CD14-positive monocyte (primary cell): Measurements from ENCODE around the gene SGK2. TPM values are rescaled to one million over a fixed set of nuclear protein-coding genes. Genes with fewer than 3 reads are reported as not detected.

Source experiments
- DNase-seq, 3 donors: peaks; one replicate each; pipeline ENCODE4 v3.0.0-alpha.2; 2011 to 2022
- H2AFZ ChIP-seq: 2 replicates; pipeline ENCODE4 v1.6.0; 2012; ENCODE audit warnings: mild to moderate bottlenecking, low read depth, low read length, inconsistent platforms; ENCODE audit not compliant: insufficient read depth, poor library complexity, severe bottlenecking
- H3K27ac ChIP-seq, 2 donors: 1 replicate in 1 of 2; 2 replicates in 1 of 2; pipeline ENCODE4 v1.5.1; 2012 to 2013; ENCODE audit warnings: low read length in 2 of 2, control low read depth in 1 of 2, inconsistent platforms in 1 of 2, low read depth in 1 of 2, mild to moderate bottlenecking in 1 of 2
- H3K27me3 ChIP-seq, 2 donors: one replicate each; pipeline versions ENCODE4 v1.6.0 to v1.6.1; 2011 to 2013; ENCODE audit warnings: low read length in 2 of 2; ENCODE audit not compliant: control insufficient read depth in 2 of 2, insufficient read depth in 2 of 2
- H3K36me3 ChIP-seq, 2 donors: replicated peaks in 1 of 2; 1 replicate in 1 of 2; 2 replicates in 1 of 2; pipeline versions ENCODE4 v1.5.1 to v1.6.1; 2012 to 2013; ENCODE audit warnings: low read length in 2 of 2, control low read depth in 1 of 2, inconsistent platforms in 1 of 2, mild to moderate bottlenecking in 1 of 2; ENCODE audit not compliant: insufficient read depth in 2 of 2, control insufficient read depth in 1 of 2
- H3K4me1 ChIP-seq, 2 donors: 1 replicate in 1 of 2; 2 replicates in 1 of 2; pipeline versions ENCODE4 v1.5.1 to v1.6.1; 2012 to 2013; ENCODE audit warnings: low read length in 2 of 2, control low read depth in 1 of 2, inconsistent platforms in 1 of 2, mild to moderate bottlenecking in 1 of 2, moderate library complexity in 1 of 2; ENCODE audit not compliant: insufficient read depth in 2 of 2, control insufficient read depth in 1 of 2
- H3K4me2 ChIP-seq: replicated peaks from 2 replicates; pipeline ENCODE3; 2012; ENCODE audit warnings: low read length, moderate library complexity, mild to moderate bottlenecking; ENCODE audit not compliant: poor library complexity, severe bottlenecking; ENCODE audit errors: extremely low read depth
- H3K4me3 ChIP-seq, 3 experiments: fragments of 200-600 bp in 1 of 3; sonication (generic) in 1 of 3; replicated peaks in 1 of 3; 1 replicate in 2 of 3; 2 replicates in 1 of 3; pipeline ENCODE4 v1.5.1; 2011 to 2013; ENCODE audit warnings: low read length in 3 of 3, mild to moderate bottlenecking in 3 of 3, control low read depth in 2 of 3, low read depth in 2 of 3, inconsistent platforms in 1 of 3, moderate library complexity in 1 of 3
- H3K79me2 ChIP-seq: 2 replicates; pipeline ENCODE4 v1.6.0; 2012; ENCODE audit warnings: mild to moderate bottlenecking, control low read depth, inconsistent platforms, low read length, moderate library complexity; ENCODE audit not compliant: insufficient read depth
- H3K9ac ChIP-seq: 2 replicates; pipeline ENCODE4 v1.6.0; 2017; ENCODE audit warnings: low read length, mild to moderate bottlenecking; ENCODE audit not compliant: insufficient read depth, poor library complexity, severe bottlenecking
- H3K9me3 ChIP-seq, 2 donors: replicated peaks in 1 of 2; 1 replicate in 1 of 2; 2 replicates in 1 of 2; pipeline versions ENCODE4 v1.5.1 to v1.6.1; 2012 to 2013; ENCODE audit warnings: low read length in 2 of 2, control low read depth in 1 of 2; ENCODE audit not compliant: control insufficient read depth in 1 of 2, insufficient read depth in 1 of 2
- H4K20me1 ChIP-seq: 2 replicates; pipeline ENCODE4 v1.6.0; 2012; ENCODE audit warnings: mild to moderate bottlenecking, low read length, control low read depth, moderate library complexity; ENCODE audit not compliant: insufficient read depth
- H3K27ac Mint-ChIP-seq, 7 donors: one replicate each; pipeline ENCODE4 v1.8.0; 2020; ENCODE audit warnings: mild to moderate bottlenecking in 7 of 7, mixed read lengths in 7 of 7, moderate library complexity in 6 of 7, inconsistent platforms in 2 of 7
- H3K27me3 Mint-ChIP-seq, 3 donors: one replicate each; pipeline ENCODE4 v1.8.0; 2021 to 2022; ENCODE audit warnings: low read depth in 3 of 3, mild to moderate bottlenecking in 3 of 3, mixed read lengths in 3 of 3, moderate library complexity in 3 of 3, inconsistent platforms in 1 of 3
- H3K36me3 Mint-ChIP-seq, 2 donors: one replicate each; pipeline ENCODE4 v1.8.0; 2020; ENCODE audit warnings: mixed read lengths in 2 of 2, inconsistent platforms in 1 of 2, mild to moderate bottlenecking in 1 of 2
- H3K4me1 Mint-ChIP-seq: one replicate; pipeline ENCODE4 v1.8.0; 2020; ENCODE audit warnings: mild to moderate bottlenecking, mixed read lengths
- H3K4me3 Mint-ChIP-seq, 2 donors: one replicate each; pipeline ENCODE4 v1.8.0; 2020; ENCODE audit warnings: mild to moderate bottlenecking in 2 of 2, mixed read lengths in 2 of 2, moderate library complexity in 1 of 2
- H3K9me3 Mint-ChIP-seq, 7 donors: one replicate each; pipeline ENCODE4 v1.8.0; 2020 to 2022; ENCODE audit warnings: mixed read lengths in 7 of 7, mild to moderate bottlenecking in 6 of 7, moderate library complexity in 6 of 7, inconsistent platforms in 2 of 7
- WGBS: methylation state at CpG from one replicate; pipeline ENCODE4 v1.1.5; 2013; ENCODE audit warnings: missing lambda C conversion rate; ENCODE audit not compliant: insufficient coverage; 5-methylcytosine and 5-hydroxymethylcytosine counted together
- intact Hi-C, 2 donors: fragments of 100-400 bp; cut with micrococcal nuclease; formaldehyde crosslinking; loops; one replicate each; pipeline versions ENCODE4 v1.15.0 to v1.15.1; 2023
- polyA plus RNA-seq, 3 donors: library from polyadenylated mRNA; depleted of rRNA in 1 of 3; unstranded in 2 of 3; stranded (reverse) in 1 of 3; fragments of 300-500 nt in 2 of 3; fragments of >200 nt in 1 of 3; fragmentation: Illumina TruSeq in 2 of 3; gene quantifications; 1 replicate in 2 of 3; 2 replicates in 1 of 3; pipeline ENCODE4 v1.2.3, GENCODE V29; 2012 to 2021
- TF ChIP-seq, protein P1 (sequence below): fragments of 200-600 bp; IDR thresholded peaks from one replicate; pipeline ENCODE4 v1.8.0; 2022; ENCODE audit warnings: antibody characterized with exemption, mild to moderate bottlenecking

Gene SGK2
- polyA plus RNA-seq, 3 donors, result 0.17 TPM; not detected in 2

DNA sequence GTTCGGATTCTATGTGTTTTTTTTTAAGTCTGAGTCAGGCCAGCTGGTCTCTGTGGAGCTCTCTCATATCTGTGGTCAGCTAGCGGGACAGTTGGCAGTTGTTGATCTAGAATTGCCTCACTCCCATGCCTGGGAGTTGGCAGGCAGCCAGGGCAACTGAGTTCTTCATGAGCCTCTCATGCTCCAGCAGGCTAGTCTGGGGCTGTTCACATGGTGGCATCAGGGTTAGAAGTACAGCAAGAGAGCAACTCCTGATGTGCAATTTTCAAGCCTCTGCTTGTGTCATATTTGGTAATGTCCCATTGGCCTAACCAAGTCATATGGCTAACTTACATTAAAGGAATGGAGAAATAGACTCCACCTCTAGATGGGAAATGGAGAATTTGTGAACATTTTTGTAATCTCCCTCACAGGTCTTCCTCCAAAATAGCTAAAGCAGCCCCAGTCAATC, 25.2 kb downstream of the SGK2 start:
- WGBS, result 0% methylated on average over 1 of the region's 2 CpGs

DNA sequence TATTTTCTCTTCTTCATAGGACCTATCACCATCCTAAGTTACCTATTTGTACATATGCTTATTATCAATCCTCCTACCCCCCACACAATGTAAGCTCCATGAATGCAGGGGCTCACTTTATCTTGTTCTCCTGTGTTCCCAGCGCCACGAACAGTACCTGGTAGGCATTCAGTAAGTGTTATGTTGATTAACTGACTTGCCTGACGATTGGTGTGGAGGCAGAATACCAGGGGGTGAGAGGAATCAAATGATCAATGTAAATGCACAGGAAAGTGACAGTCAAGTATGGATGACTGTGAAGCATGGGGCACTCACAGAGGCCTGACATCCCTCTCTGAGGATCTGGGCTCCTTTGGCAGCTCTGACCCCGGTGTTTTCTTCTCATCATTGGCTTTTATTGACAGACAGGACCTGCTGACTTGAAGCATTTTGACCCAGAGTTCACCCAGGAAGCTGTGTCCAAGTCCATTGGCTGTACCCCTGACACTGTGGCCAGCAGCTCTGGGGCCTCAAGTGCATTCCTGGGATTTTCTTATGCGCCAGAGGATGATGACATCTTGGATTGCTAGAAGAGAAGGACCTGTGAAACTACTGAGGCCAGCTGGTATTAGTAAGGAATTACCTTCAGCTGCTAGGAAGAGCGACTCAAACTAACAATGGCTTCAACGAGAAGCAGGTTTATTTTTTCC, 25.8 kb downstream of the SGK2 start:
- H3K36me3 Mint-ChIP-seq, result no peaks in the 10 kb centered on the region
- H2AFZ ChIP-seq, result peak overlapping the region; percentile 52

More for the DNA sequence above, 25.2 kb downstream of the SGK2 start:
- no peak overlapping the region for H3K4me3 ChIP-seq
- DNase-seq, result peak; percentile 32 to 72 (median 59)
- peaks cover 12 to 13% of the 10 kb centered on the region in 2 donors for H3K4me1 ChIP-seq
- peak overlapping the region in 1 of 2 donors; percentile 26 for H3K4me3 Mint-ChIP-seq
- no peak overlapping the region for H3K9ac ChIP-seq
- H3K79me2 ChIP-seq, result no peaks in the 10 kb centered on the region
- no peaks in the 10 kb centered on the region for H3K27me3 ChIP-seq
- peak overlapping the region in 4 of 7 donors; percentile 8 to 65 (median 30) for H3K27ac Mint-ChIP-seq
- no peaks in the 10 kb centered on the region for H3K9me3 ChIP-seq
- intact Hi-C loops, result no loop called here
- H3K27ac ChIP-seq, result no peak overlapping the region
- no peaks in the 10 kb centered on the region for H3K9me3 Mint-ChIP-seq
- H4K20me1 ChIP-seq, result no peaks in the 10 kb centered on the region
- H2AFZ ChIP-seq, result peak overlapping the region; percentile 51
- no peaks in the 10 kb centered on the region for H3K36me3 Mint-ChIP-seq
- peaks cover 0 to 5% (median 0%) of the 10 kb centered on the region in 3 donors for H3K27me3 Mint-ChIP-seq
- H3K4me1 Mint-ChIP-seq, result peaks cover 15% of the 10 kb centered on the region
- H3K4me2 ChIP-seq, result no peak overlapping the region
- TF ChIP-seq, protein P1, sequence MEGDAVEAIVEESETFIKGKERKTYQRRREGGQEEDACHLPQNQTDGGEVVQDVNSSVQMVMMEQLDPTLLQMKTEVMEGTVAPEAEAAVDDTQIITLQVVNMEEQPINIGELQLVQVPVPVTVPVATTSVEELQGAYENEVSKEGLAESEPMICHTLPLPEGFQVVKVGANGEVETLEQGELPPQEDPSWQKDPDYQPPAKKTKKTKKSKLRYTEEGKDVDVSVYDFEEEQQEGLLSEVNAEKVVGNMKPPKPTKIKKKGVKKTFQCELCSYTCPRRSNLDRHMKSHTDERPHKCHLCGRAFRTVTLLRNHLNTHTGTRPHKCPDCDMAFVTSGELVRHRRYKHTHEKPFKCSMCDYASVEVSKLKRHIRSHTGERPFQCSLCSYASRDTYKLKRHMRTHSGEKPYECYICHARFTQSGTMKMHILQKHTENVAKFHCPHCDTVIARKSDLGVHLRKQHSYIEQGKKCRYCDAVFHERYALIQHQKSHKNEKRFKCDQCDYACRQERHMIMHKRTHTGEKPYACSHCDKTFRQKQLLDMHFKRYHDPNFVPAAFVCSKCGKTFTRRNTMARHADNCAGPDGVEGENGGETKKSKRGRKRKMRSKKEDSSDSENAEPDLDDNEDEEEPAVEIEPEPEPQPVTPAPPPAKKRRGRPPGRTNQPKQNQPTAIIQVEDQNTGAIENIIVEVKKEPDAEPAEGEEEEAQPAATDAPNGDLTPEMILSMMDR, result no peak
- H3K36me3 ChIP-seq, result no peaks in the 10 kb centered on the region

More for the DNA sequence above, 25.8 kb downstream of the SGK2 start:
- Histone ChIP-seq H3K27me3 (no peaks in the 10 kb centered on the region), H3K79me2 (no peaks in the 10 kb centered on the region), H3K4me2 (no peak overlapping the region), H3K9me3 (no peaks in the 10 kb centered on the region), H4K20me1 (no peaks in the 10 kb centered on the region), H3K4me3 (no peak overlapping the region), H3K27ac (no peak overlapping the region), H3K4me1 (peaks cover 12 to 13% of the 10 kb centered on the region in 2 donors), H3K36me3 (no peaks in the 10 kb centered on the region), H3K9ac (no peak overlapping the region)
- peak overlapping the region in 2 of 7 donors; percentile 8 to 37 for H3K27ac Mint-ChIP-seq
- peaks cover 0 to 5% (median 0%) of the 10 kb centered on the region in 3 donors for H3K27me3 Mint-ChIP-seq
- TF ChIP-seq, protein P1, result no peak
- DNase-seq, result no peak
- intact Hi-C loops, result no loop called here
- WGBS, result 87% methylated on average over 6 of the region's 7 CpGs
- H3K4me3 Mint-ChIP-seq, result no peak overlapping the region
- peaks cover 15% of the 10 kb centered on the region for H3K4me1 Mint-ChIP-seq
- H3K9me3 Mint-ChIP-seq, result no peaks in the 10 kb centered on the region
